GM21528 (cell line): ENCODE data around the gene ZNF726.
"Not testable (repeated sequence)": the region's sequence is repeated elsewhere in the genome, so short reads cannot be mapped to it uniquely, and the experiment has no call there.

ENCODE experiments used
- ATAC-seq: cut with Tn5 transposase; IDR thresholded peaks from one replicate; pipeline ENCODE4 v1.9.1; 2021; ENCODE audit warnings: mild to moderate bottlenecking, moderate library complexity; ENCODE audit not compliant: unreplicated experiment, low FRiP score

The ZNF726 gene

GRCh38 chr19:23937031-23937430 lies 22.3 kb downstream of the ZNF726 start:
- not testable (repeated sequence) for ATAC-seq

GRCh38 chr19:23943411-23943810 lies 28.7 kb downstream of the ZNF726 start:
- no peak for ATAC-seq

GRCh38 chr19:23946569-23946968 lies 31.9 kb downstream of the ZNF726 start:
- ATAC-seq = no peak

- no peak for ATAC-seq
Observed at GRCh38 chr19:23949611-23950010, 34.9 kb downstream of the ZNF726 start.

- no peak for ATAC-seq
Observed at GRCh38 chr19:23956051-23956450, 41.4 kb downstream of the ZNF726 start.

- no peak for ATAC-seq
Observed at GRCh38 chr19:23957660-23958281, 43.1 kb downstream of the ZNF726 start.

- ATAC-seq = not testable (repeated sequence)
Observed at GRCh38 chr19:23963396-23963795, 48.7 kb downstream of the ZNF726 start.

GRCh38 chr19:23963881-23964280 lies 49.2 kb downstream of the ZNF726 start:
- ATAC-seq = not testable (repeated sequence)

GRCh38 chr19:23964334-23964733 lies 49.6 kb downstream of the ZNF726 start:
- ATAC-seq = not testable (repeated sequence)

GRCh38 chr19:23969630-23970029 lies 54.9 kb downstream of the ZNF726 start:
- ATAC-seq = no peak

GRCh38 chr19:23971598-23971997 lies 56.9 kb downstream of the ZNF726 start:
- no peak for ATAC-seq

GRCh38 chr19:23972161-23972560 lies 57.5 kb downstream of the ZNF726 start:
- no peak for ATAC-seq

- ATAC-seq = no peak
Observed at GRCh38 chr19:23974941-23975340, 60.3 kb downstream of the ZNF726 start.

- ATAC-seq = not testable (repeated sequence)
Observed at GRCh38 chr19:23976631-23977030, 61.9 kb downstream of the ZNF726 start.

- not testable (repeated sequence) for ATAC-seq
Observed at GRCh38 chr19:23977256-23977655, 62.6 kb downstream of the ZNF726 start.

- no peak for ATAC-seq
Observed at GRCh38 chr19:23978068-23978467, 63.4 kb downstream of the ZNF726 start.

- no peak for ATAC-seq
Observed at GRCh38 chr19:23980805-23981204, 66.1 kb downstream of the ZNF726 start.

GRCh38 chr19:23981863-23982262 lies 67.2 kb downstream of the ZNF726 start:
- ATAC-seq = no peak

GRCh38 chr19:23983406-23983805 lies 68.7 kb downstream of the ZNF726 start:
- no peak for ATAC-seq
